Liver (tissue), 3 donors: ENCODE data around the gene LCORL.

Experiments used
- CTCF ChIP-seq: fragments of 150-350 bp; IDR thresholded peaks from 2 replicates; pipeline ENCODE4 v1.5.1; 2017; ENCODE audit warnings: improper control_type of control experiment, low read depth, low read length; ENCODE audit not compliant: missing input control
- JUND ChIP-seq, 2 donors: IDR thresholded peaks; 2 replicates each; pipeline ENCODE4 v1.6.1; 2016; ENCODE audit warnings: antibody characterized with exemption in 2 of 2
- RAD21 ChIP-seq, 2 donors: IDR thresholded peaks; 2 replicates each; pipeline ENCODE4 v1.6.1; 2016; ENCODE audit warnings: antibody characterized with exemption in 2 of 2, mild to moderate bottlenecking in 2 of 2
- REST ChIP-seq: IDR thresholded peaks from 2 replicates; pipeline ENCODE4 v1.6.1; 2016; ENCODE audit warnings: antibody characterized with exemption, mild to moderate bottlenecking
- SP1 ChIP-seq: IDR thresholded peaks from 2 replicates; pipeline ENCODE4 v1.6.1; 2018; ENCODE audit warnings: antibody characterized with exemption, mild to moderate bottlenecking
- TAF1 ChIP-seq: conservative IDR thresholded peaks from 2 replicates; pipeline ENCODE4 v1.6.1; 2016; ENCODE audit warnings: antibody characterized with exemption, mild to moderate bottlenecking
- YY1 ChIP-seq: IDR thresholded peaks from 2 replicates; pipeline ENCODE4 v1.6.1; 2016; ENCODE audit warnings: antibody characterized with exemption, mild to moderate bottlenecking
- ZBTB33 ChIP-seq: IDR thresholded peaks from 2 replicates; pipeline ENCODE4 v1.6.1; 2016; ENCODE audit warnings: antibody characterized with exemption
- donor health status: healthy.
- donor health status: healthy.

- TF ChIP-seq CTCF (no peak), TAF1 (no peak), JUND (IDR thresholded peaks at IDR 0.05) (no peak), SP1 (no peak), YY1 (no peak), RAD21 (IDR thresholded peaks at IDR 0.05) (no peak), ZBTB33 (no peak), REST (no peak)
Measured at GRCh38 chr4:17962171-17962570, 59.4 kb downstream of the LCORL start.
